Measurements from ENCODE around the gene KRTAP9-9.
"Not testable (repeated sequence)": the region's sequence is repeated elsewhere in the genome, so short reads cannot be mapped to it uniquely, and the experiment has no call there.

KRTAP9-9 gene

DNA sequence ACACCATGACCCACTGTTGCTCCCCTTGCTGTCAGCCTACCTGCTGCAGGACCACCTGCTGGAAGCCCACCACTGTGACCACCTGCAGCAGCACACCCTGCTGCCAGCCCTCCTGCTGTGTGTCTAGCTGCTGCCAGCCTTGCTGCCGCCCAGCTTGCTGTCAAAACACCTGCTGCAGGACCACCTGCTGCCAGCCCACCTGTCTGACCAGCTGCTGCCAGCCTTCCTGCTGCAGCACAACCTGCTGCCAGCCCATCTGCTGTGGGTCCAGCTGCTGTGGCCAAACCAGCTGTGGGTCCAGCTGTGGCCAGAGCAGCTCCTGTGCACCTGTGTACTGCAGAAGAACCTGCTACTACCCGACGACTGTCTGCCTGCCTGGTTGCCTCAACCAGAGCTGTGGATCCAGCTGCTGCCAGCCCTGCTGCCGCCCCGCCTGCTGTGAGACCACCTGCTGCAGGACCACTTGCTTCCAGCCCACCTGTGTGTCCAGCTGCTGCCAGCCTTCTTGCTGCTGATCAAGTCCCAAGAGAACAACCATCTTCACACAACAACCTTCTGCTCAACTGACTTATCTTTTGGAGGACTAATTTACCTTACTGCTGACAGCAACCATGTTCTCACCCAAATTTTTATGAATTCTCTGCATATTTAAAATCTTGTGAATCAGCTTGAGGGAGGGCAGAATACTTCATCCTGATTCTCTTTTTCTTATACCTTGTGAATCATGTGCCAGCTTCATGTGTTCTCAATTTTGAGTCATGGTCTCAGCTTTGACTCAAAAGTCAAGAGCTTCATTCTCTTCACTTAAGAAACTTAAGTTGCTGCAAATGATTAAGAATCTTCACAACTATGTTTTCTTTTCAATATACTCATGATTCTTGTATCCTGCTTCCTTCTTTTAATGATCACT lies at the start of gene KRTAP9-9:
Gene KRTAP9-9 (plus strand): TSS at position 4 of the 910 bp plus-strand sequence.
- not testable (repeated sequence) for DNase-seq (ENCODE audit: low spot score)

DNA sequence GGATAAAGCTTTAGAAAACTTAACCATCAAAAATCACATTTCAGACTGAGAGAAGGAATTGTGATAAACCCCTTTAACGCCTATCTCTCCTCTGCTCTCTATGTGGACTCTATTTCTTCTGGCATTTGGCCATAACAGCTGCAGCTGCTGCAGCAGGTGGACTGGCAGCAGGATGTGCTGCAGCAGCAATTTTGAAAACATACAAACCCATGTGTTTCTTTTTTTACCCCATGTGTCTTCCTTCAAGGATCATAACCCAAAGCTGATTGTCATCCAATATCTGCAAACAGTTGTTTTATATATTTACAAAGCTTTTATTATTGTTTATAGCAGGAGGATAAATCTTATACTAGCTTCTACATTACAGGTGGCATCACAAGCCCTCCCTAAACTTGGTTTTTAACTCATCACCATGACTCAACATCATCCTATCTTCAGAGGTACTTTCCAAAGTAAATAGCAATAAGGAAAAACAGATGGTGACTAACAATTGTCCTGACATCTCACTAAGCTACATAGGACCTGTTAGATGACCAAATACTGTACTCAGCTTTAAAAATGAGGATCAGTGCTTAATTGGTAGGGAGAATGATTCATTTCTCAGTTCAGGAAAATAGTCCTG lies 43.2 kb upstream of the KRTAP9-9 start:
- DNase-seq (ENCODE audit: low spot score): peak; percentile 5

- DNase-seq (ENCODE audit: low spot score): no peak
Observed at GRCh38 chr17:41212524-41213169, 42.5 kb upstream of the KRTAP9-9 start.

GRCh38 chr17:41215681-41216080 lies 39.5 kb upstream of the KRTAP9-9 start:
- no peak for DNase-seq (ENCODE audit: low spot score)

DNA sequence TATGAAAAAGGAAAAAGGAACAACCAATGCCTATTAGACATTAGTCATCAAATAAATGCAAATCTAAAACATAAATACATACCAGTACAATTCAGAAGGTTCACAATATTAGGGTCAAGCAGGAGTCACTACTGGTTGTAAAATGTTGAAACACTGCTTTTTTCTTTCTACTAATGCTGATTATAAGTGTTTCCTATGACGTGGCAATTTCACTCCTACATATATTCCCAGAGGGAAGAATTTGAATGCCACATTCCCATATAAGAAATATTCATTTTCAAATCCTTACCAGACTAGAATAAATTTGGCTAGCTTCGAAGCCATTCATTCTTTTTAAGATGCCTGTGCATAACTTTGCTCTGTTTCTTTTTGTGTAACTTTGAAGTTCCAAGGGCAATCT lies 31.4 kb upstream of the KRTAP9-9 start:
- DNase-seq (ENCODE audit: low spot score): no peak

DNA sequence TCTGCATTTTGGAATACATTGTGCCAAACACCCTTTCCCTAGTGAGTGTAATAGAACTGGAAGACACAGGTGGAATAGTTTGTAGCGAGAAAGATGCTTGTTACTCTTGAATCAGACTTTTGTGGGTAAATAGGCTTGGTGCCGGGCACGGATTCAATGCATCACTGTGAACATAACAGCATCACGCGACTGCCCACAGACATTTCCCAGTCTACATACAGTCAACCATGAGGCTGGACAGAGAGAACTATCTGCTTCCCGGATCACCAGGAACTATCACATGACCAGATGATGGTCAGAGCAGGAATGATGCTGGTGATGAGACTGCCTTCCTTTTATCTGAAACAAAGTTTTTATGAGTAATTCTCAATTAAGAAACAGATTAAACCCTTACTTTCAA lies 29.1 kb upstream of the KRTAP9-9 start:
- DNase-seq (ENCODE audit: low spot score): no peak

DNA sequence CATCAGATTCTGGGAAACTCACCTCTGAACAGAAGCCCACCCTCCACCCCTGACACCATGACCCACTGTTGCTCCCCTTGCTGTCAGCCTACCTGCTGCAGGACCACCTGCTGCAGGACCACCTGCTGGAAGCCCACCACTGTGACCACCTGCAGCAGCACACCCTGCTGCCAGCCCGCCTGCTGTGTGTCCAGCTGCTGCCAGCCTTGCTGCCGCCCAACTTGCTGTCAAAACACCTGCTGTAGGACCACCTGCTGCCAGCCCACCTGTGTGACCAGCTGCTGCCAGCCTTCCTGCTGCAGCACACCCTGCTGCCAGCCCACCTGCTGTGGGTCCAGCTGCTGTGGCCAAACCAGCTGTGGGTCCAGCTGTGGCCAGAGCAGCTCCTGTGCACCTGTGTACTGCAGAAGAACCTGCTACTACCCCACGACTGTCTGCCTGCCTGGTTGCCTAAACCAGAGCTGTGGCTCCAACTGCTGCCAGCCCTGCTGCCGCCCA lies 28.5 kb upstream of the KRTAP9-9 start, which contains the start of gene KRTAP9-2:
Gene KRTAP9-2 (plus strand): TSS at position 51 of the 498 bp plus-strand sequence. CDS start 7 bp downstream, at position 58.
- DNase-seq (ENCODE audit: low spot score): not testable (repeated sequence)

DNA sequence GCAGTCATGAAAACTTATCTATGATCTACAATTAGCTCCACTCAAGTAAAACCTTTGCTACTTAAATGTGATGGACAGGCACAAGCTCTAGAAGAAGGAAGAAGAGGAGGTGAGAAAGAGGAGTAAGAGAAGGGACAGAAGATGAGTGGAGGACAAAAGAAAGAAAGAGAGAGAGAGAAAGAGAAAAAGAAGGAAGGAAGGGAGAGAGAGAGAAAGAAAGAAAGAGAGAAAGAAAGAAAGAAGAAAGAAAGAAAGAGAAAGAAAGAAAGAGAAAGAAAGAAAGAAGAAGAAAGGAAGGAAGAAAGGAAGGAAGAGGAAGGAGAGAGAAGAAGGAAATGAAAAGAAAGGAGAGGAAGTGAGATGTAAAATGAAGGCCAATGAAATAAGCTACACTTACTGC lies 25.1 kb upstream of the KRTAP9-9 start:
- DNase-seq (ENCODE audit: low spot score): no peak

DNA sequence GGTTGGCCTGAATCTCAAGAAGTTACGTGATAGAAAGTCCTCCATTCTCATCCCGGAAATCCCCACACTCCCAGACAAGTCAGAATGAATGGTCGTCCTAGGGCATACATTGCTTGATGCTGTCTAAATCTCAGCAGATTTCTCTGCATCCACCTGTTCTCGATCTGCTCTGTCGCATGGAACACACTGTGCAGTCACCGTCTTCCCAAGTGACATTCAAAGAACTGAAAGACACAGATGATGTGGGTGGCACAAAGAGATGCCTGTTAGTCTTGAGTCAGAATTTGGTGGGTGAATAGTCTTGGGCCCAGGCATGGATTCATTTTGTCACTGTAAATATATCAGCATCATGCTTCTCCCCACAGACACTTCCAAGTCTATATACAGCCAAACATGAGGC lies 23.5 kb upstream of the KRTAP9-9 start:
- no peak for DNase-seq (ENCODE audit: low spot score)

- not testable (repeated sequence) for DNase-seq (ENCODE audit: low spot score)
Observed at GRCh38 chr17:41232399-41233105, 22.6 kb upstream of the KRTAP9-9 start, which contains the start of gene KRTAP9-3. Gene KRTAP9-3, plus strand, starts transcription at chr17:41232449. Its CDS starts 53 bp downstream, at chr17:41232502.

DNA sequence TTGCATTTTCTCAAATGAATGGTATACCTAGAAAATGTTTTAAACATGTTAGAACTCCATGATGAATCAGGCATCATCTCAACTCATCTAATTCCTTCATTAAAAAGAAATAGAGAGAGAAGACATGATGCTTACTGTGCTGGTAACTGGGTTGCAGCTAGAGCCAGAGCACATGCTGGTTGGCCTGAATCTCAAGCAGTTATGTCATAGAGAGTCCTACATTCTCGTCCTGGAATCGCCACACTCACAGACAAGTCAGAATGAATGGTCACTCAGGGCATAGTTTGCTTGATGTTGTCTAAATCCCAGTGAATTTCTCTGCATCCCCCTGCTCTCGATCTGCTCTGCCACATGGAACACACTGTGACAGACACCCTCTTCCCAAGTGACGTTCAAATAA lies 18.1 kb upstream of the KRTAP9-9 start:
- not testable (repeated sequence) for DNase-seq (ENCODE audit: low spot score)

DNA sequence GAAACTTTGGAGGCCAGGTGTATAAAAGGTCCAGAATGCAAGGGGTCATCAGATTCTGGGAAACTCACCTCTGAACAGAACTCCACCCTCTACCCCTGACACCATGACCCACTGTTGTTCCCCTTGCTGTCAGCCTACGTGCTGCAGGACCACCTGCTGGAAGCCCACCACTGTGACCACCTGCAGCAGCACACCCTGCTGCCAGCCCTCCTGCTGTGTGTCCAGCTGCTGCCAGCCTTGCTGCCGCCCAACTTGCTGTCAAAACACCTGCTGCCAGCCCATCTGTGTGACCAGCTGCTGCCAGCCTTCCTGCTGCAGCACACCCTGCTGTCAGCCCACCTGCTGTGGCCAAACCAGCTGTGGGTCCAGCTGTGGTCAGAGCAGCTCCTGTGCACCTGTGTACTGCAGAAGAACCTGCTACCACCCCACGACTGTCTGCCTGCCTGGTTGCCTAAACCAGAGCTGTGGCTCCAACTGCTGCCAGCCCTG lies 17.2 kb upstream of the KRTAP9-9 start, which contains the start of gene KRTAP9-8:
Gene KRTAP9-8 (plus strand): TSS at position 51 of the 489 bp plus-strand sequence. CDS start 53 bp downstream, at position 104.
- not testable (repeated sequence) for DNase-seq (ENCODE audit: low spot score)

DNA sequence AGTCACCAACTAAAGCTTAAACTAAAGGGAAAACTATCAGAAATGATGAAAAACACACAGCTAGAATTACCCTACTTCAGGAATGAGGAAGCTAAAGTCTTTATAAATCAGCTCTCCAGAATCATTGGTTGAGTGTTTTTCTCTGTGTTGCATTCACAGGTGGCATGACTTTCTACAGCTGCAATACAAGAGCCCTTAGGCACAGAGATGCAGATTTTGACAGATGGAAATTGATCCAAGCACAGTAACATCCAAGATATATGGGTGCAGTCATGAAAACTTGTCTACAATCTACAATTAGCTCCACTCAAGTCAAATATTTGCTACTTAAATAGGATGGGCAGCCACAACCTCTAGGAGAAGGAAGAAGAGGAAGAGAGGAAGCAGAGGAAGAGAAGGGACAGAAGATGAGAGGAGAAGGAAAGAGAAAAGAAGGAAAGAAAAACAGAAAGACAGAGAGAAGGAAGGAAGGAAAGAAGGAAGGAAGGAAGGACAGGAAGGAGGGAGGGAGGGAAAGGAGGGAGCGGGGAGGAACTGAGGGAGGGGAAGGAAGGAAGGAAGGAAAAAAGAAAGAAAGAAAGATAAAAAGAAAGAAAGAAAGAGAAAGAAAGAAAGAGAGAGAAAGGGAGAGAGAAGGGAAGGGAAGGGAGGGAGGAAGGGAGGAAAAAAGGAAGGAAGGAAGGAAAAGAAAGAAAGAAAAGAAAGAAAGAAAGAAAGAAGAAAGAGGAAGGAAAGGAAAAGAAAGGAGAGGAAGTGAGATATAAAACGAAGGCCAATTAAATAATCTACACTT lies 8.0 kb upstream of the KRTAP9-9 start:
- DNase-seq (ENCODE audit: low spot score): not testable (repeated sequence)

- DNase-seq (ENCODE audit: low spot score): not testable (repeated sequence)
Observed at GRCh38 chr17:41249637-41250240, 5.4 kb upstream of the KRTAP9-9 start, which contains the start of gene KRTAP9-4. Gene KRTAP9-4, plus strand, starts transcription at chr17:41249687. Its CDS starts 34 bp downstream, at chr17:41249721.

GRCh38 chr17:41251261-41251660 lies 3.9 kb upstream of the KRTAP9-9 start:
- no peak for DNase-seq (ENCODE audit: low spot score)

GRCh38 chr17:41254861-41255260 lies 323 bp upstream of the KRTAP9-9 start:
- DNase-seq (ENCODE audit: low spot score): no peak

DNA sequence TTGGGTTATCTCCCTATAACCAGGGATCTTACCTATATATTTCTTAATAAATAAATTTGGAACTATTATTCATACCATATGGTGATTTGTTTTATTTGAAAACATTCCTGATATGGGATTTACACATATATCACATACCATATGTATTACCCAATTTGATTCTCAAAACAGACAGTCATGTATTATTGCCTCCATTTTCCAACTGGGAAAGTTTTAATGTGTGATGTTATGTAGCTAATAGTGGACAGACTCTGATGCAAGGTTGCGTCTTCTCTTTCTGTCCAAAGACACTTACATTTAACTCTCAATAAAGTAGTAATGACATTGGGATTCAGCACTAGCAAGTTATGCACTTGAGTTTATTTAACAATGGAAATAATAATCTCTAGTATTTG lies 1.1 kb downstream of the KRTAP9-9 start:
- DNase-seq (ENCODE audit: low spot score): no peak

DNA sequence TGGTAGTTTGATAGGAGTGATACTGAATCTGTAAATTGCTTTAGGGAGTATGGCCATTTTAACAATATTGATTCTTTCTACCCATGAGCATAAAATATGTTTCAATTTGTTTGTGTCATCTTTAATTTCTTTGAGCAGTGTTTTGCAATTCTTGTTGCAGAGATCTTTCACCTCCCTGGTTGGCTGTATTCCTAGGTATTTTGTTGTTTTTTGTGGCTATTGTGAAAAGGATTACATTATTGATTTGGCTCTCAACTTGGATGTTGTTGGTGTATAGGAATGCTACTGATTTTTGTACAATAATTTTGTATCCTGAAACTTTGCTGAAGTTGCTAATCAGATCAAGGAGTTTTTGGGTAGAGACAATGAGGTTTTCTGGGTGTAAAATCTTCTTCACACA lies 3.2 kb downstream of the KRTAP9-9 start:
- DNase-seq (ENCODE audit: low spot score): no peak

GRCh38 chr17:41263212-41263611 lies 8.0 kb downstream of the KRTAP9-9 start:
- no peak for DNase-seq (ENCODE audit: low spot score)

GRCh38 chr17:41264599-41264998 lies 9.4 kb downstream of the KRTAP9-9 start:
- DNase-seq (ENCODE audit: low spot score): no peak
